ENCODE results near the gene KLC4. TPM values are rescaled to one million over a fixed set of nuclear protein-coding genes. Genes with fewer than 3 reads are reported as not detected.

The KLC4 gene
- total and polyA plus RNA-seq, 12 donors: 17.9 to 43.7 (median 28.3) TPM

- ATAC-seq: peak in 7 of 8 donors; percentile 4 to 31 (median 10)
- Histone ChIP-seq H3K4me3 (peak overlapping the region; percentile 73 to 96 (median 85)), H3K9me3 (no peaks in the 10 kb centered on the region), H3K36me3 (peaks cover 0 to 69% (median 17%) of the 10 kb centered on the region in 9 donors), H3K4me1 (peaks cover 8 to 33% (median 25%) of the 10 kb centered on the region in 9 donors), H3K27me3 (no peaks in the 10 kb centered on the region), H3K27ac (peak overlapping the region; percentile 72 to 97 (median 89))
- TF ChIP-seq, protein P1, sequence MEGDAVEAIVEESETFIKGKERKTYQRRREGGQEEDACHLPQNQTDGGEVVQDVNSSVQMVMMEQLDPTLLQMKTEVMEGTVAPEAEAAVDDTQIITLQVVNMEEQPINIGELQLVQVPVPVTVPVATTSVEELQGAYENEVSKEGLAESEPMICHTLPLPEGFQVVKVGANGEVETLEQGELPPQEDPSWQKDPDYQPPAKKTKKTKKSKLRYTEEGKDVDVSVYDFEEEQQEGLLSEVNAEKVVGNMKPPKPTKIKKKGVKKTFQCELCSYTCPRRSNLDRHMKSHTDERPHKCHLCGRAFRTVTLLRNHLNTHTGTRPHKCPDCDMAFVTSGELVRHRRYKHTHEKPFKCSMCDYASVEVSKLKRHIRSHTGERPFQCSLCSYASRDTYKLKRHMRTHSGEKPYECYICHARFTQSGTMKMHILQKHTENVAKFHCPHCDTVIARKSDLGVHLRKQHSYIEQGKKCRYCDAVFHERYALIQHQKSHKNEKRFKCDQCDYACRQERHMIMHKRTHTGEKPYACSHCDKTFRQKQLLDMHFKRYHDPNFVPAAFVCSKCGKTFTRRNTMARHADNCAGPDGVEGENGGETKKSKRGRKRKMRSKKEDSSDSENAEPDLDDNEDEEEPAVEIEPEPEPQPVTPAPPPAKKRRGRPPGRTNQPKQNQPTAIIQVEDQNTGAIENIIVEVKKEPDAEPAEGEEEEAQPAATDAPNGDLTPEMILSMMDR (IDR thresholded peaks at IDR 0.05): no peak
- peak in 1 of 2 donors; percentile 17 for DNase-seq
- 6 to 7% methylated on average over 15 of the region's 15 CpGs for WGBS, 2 donors
- intact Hi-C loops (cut with DNase I): no loop called here
Observed at GRCh38 chr6:43060034-43060754, 763 bp downstream of the KLC4 start.

DNA sequence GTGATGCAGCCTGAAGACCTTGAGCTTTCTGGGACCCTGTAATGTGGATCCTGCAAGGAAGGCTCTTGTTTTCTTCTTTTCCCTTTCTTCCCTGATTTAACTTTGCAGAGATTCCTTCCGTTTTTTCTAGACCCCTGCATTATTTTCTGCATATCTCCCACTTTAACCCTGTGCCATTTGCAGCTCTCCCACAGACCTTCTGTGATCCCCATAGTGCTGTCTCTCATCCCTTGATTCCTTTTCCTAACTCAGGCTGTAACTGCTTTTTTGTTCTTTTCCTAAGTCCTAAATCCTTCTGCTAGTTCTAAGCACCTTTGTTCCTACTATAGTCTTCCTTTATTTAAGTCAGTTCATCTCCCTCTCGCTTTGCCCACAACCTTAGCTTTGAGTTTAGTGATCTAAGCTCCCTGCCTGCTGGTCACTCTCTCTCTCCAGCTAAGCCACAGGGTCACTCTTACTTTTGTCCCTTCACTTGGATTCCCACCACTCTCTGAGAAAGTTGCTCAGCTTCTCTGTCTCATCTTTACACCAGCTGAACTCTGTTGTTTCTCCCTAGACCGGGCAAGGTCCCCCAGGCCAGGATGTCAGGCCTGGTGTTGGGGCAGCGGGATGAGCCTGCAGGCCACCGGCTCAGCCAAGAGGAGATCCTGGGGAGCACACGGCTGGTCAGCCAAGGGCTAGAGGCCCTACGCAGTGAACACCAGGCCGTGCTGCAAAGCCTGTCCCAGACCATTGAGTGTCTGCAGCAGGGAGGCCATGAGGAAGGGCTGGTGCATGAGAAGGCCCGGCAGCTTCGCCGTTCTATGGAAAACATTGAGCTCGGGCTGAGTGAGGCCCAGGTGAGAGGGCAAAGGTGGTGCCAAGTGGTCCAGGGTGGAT lies 1.6 kb downstream of the KLC4 start:
- ATAC-seq: no peak
- H3K27ac ChIP-seq: peak overlapping the region in 6 of 10 donors; percentile 89 to 97 (median 93)
- intact Hi-C loops (cut with DNase I): no loop called here

GRCh38 chr6:43061861-43062260 lies 2.4 kb downstream of the KLC4 start:
- H3K9me3 ChIP-seq: no peaks in the 10 kb centered on the region
- no peaks in the 10 kb centered on the region for H3K27me3 ChIP-seq
- H3K4me3 ChIP-seq: no peak overlapping the region
- 76 to 81% methylated on average over 2 of the region's 2 CpGs for WGBS, 2 donors
- H3K27ac ChIP-seq: no peak overlapping the region
- ATAC-seq (no peak), DNase-seq (no peak)
- intact Hi-C loops (cut with DNase I): no loop called here
- peaks cover 8 to 33% (median 25%) of the 10 kb centered on the region in 9 donors for H3K4me1 ChIP-seq
- TF ChIP-seq, protein P1 (IDR thresholded peaks at IDR 0.05): no peak
- H3K36me3 ChIP-seq: peaks cover 0 to 69% (median 14%) of the 10 kb centered on the region in 9 donors

More for the DNA sequence above, 1.6 kb downstream of the KLC4 start:
- TF ChIP-seq, protein P1 (IDR thresholded peaks at IDR 0.05): no peak
- H3K36me3 ChIP-seq: peaks cover 0 to 69% (median 9%) of the 10 kb centered on the region in 9 donors
- H3K4me3 ChIP-seq: peak overlapping the region in 8 of 10 donors; percentile 78 to 96 (median 85)
- WGBS, 2 donors: 85 to 88% methylated on average over 12 of the region's 12 CpGs
- no peak for DNase-seq
- H3K4me1 ChIP-seq: peaks cover 8 to 33% (median 25%) of the 10 kb centered on the region in 9 donors
- H3K27me3 ChIP-seq: no peaks in the 10 kb centered on the region
- H3K9me3 ChIP-seq: no peaks in the 10 kb centered on the region

DNA sequence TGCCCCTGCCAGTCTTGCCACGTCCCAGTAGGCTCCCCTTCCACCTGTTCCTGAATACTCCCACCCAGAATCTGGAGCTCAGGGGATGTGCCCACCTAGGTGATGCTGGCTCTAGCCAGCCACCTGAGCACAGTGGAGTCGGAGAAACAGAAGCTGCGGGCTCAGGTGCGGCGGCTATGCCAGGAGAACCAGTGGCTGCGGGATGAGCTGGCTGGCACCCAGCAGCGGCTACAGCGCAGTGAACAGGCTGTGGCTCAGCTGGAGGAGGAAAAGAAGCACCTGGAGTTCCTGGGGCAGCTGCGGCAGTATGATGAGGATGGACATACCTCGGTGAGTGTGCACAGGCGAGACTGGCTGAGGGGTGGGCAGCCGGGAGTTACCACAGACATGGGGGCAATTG lies 3.4 kb downstream of the KLC4 start:
- Histone ChIP-seq H3K27me3 (no peaks in the 10 kb centered on the region), H3K4me3 (no peak overlapping the region), H3K27ac (no peak overlapping the region), H3K36me3 (peaks cover 0 to 67% (median 15%) of the 10 kb centered on the region in 9 donors), H3K9me3 (no peaks in the 10 kb centered on the region), H3K4me1 (peaks cover 8 to 28% (median 22%) of the 10 kb centered on the region in 9 donors)
- 93 to 94% methylated on average over 12 of the region's 12 CpGs for WGBS, 2 donors
- ATAC-seq (no peak), DNase-seq (no peak)
- TF ChIP-seq, protein P1 (IDR thresholded peaks at IDR 0.05): no peak
- intact Hi-C loops (cut with DNase I): no loop called here

Measured in heart right ventricle (tissue), 16 donors.